Superior temporal gyrus (tissue), 1 donor: ENCODE results near the gene SEPTIN14.
"Not testable (repeated sequence)": the region's sequence is repeated elsewhere in the genome, so short reads cannot be mapped to it uniquely, and the experiment has no call there.

Experiments used
- DNase-seq: peaks from one replicate; pipeline ENCODE4 v3.0.0-alpha.2; 2016; ENCODE audit errors: extremely low spot score

The SEPTIN14 gene

GRCh38 chr7:55785444-55785843 lies 77.1 kb downstream of the SEPTIN14 start:
- not testable (repeated sequence) for DNase-seq

GRCh38 chr7:55784151-55784550 lies 78.4 kb downstream of the SEPTIN14 start:
- no peak for DNase-seq

DNA sequence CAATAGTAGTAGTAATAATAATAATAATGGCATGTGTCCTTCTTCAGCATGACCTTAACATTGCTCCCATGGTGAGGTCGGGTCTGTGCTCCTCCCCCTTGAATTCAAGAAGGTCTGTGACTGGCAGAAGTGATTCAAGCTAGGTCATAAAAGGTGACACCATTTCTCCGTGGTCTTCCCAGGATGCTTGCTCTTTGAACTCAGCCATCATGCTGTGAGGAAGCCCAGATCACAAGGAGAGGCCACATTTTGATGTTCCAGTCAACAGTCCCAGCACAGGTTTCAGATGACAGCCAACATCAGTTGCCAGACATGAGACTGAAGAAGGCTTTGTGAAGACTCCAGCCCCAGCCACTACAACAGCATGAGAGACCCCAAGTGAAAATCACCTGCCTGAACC lies 83.9 kb downstream of the SEPTIN14 start:
- no peak for DNase-seq

DNA sequence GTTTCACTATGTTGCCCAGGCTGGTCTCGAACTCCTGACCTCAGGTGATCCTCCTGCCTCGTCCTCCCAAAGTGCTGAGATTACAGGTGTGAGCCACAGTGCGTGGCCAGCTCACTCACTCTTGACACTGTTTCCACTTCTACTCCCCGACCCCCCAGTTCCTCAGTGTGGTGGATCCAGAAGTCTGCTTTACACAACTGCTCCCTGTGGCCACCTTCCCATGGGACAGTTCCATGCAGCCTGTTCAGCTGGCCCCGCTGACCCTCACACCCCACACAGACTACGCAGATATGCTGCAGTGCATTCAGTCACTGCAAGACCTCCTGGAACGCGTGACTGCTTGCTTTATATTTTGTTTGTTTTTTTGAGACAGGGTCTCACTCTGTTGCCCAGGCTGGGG lies 86.4 kb downstream of the SEPTIN14 start:
- DNase-seq = no peak

GRCh38 chr7:55775051-55775420 lies 87.5 kb downstream of the SEPTIN14 start:
- DNase-seq = no peak

DNA sequence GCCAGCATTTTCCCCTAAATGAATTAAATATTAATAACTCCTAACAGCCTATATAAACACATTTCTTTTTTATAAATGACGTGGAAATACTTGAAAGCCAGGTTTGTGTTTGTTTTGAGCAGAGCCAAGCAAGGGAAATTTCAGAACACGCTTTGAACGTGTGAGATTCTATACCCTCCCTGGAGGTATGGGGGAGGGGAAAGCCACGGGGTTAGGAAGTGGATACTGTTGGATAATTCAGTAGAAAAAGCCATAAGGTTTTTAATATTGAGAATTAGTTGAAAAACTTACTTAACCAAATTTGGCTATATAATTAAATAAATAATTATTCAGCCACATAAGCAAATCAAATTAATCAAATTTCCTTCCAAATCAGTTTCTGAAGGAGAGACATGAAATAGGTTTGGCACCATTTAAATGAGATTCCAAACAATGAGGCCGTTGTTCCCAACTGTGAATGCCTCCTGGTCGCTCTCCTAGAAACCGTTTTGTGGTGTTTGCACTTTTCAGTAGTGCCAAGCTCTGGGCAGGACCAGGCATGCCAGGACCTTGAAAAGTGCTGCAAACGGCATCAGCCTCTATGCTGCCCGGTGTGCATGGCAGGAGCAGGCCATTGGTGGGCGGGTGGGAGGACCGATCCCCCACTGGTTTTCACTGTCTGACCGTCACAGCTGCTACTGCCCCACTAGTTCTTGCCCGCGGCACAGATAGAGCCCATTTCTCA lies 88.1 kb downstream of the SEPTIN14 start:
- peak; percentile 71 for DNase-seq

DNA sequence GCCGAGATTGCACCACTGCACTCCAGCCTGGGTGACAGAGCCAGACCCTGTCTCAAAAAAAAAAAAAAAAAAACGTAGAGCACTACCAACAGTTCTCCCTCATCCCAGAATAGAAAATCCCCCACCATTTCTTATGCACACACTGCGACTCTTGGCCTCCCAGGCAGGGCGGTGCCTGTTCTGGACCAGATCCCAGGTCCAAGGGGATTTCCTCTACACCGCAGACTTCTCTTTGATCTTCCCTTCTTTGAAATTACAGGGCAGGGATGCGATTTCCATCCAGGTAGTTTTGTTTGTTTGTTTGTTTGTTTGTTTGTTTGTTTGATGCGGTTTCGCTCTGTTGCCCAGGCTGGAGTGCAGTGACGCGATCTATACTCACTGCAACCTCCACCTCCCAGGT lies 91.8 kb downstream of the SEPTIN14 start:
- DNase-seq = no peak

DNA sequence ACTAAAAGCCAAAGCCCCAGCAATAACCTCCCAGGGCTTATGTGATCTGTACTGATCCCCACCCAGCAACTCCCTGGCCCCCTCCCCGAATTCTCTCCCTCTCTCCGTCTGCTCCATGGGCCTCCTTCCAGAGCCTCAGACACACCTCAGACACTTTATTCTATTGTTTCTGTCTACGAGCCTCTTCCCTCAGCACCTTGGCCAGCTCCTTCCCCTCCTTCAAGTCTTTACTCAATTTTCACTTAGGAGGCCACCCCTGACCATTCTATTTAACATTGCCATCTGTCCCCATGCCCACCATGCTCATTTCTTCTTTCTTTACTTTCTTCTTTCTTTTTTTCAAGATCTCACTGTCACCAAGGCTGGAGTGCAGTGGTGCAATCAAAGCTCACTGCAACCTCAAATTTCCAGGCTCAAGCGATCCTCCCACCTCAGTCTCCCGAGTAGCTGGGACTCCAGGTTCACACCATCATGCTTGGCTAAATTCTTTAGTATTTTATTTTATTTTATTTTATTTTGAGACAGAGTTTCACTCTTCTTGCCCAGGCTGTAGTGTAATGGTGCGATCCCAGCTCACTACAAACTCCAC lies 109.2 kb downstream of the SEPTIN14 start:
- DNase-seq = not testable (repeated sequence)

GRCh38 chr7:55744706-55745105 lies 117.8 kb downstream of the SEPTIN14 start:
- DNase-seq = not testable (repeated sequence)
